Left lobe of liver (tissue), 2 donors: ENCODE results near the gene SCGB3A2. TPM values are rescaled to one million over a fixed set of nuclear protein-coding genes. Genes with fewer than 3 reads are reported as not detected.
A peak's percentile ranks its signal among the peaks of the same experiment; 100 is the strongest.
"Not testable (repeated sequence)": the region's sequence is repeated elsewhere in the genome, so short reads cannot be mapped to it uniquely, and the experiment has no call there.

Source experiments
- ATAC-seq: fragments of 200-7000 bp; cut with Tn5 transposase; one replicate; pipeline ENCODE4 v1.9.1; 2020; ENCODE audit warnings: mild to moderate bottlenecking, moderate library complexity
- DNase-seq: peaks from one replicate; pipeline ENCODE4 v3.0.0-alpha.2; 2020; ENCODE audit warnings: low spot score
- total RNA-seq: library from RNA; stranded (reverse); gene quantifications from one replicate; pipeline ENCODE4 v1.2.1, GENCODE V29; 2021
- donor health status: DM: no; HTN: no; CAD: no; lungs with moderate emphysema.
- donor health status: DM: no; HTN: yes; CAD: no.

The SCGB3A2 gene
- total RNA-seq, 1 donor from 2014 or later, result not detected

DNA sequence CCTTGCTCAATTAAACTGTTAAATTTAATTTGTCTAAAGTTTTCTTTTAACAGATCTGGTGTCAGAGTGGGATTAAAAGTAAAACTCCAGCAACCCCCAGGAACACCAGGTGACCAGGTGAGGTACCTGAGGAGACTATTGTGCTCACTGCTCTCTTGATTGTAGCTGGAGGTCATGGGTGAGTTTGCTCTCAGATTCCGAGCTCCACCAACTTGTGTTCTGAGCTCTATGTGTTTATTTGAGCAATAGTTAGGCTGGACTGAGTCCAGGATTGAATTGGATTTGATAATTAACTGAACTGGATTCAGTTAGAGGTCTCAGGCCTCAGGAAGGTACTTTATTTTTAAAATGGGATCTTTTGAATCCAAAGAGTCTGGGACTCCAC is 17.9 kb upstream of the SCGB3A2 start:
- DNase-seq (no peak), ATAC-seq (peak; percentile 90)

DNA sequence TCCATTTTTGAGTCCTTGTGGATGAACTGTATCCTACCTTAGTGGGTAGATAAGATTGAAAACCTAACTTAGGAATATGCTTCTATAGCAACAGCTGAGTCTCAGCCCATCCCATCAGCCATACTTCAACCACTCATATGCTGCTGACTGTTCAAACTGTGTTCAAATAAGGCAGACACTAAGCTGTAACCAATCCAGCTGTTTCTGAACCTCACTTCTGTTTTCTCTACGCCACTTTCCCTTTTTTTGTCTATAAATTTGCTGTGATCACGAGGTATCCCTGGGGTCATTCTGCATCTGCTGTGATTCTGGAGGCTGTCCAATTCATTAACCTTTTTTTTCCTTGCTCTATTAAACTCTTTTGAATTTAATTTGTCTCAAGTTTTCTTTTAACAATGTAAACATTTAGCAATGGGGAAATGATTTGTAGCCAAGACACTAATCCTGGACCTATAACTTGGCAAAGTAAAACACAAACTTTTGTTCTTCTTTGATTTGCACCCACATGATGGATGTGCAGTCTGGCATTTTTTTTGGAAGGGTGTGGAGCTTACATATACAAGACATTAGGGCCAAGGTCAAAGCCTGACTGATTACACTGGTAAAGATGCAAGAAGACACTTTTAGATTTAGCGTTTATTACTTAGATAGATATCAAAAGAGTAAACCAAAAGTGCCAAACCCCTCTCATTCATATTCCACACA is 14.9 kb upstream of the SCGB3A2 start:
- DNase-seq (no peak), ATAC-seq (no peak)

DNA sequence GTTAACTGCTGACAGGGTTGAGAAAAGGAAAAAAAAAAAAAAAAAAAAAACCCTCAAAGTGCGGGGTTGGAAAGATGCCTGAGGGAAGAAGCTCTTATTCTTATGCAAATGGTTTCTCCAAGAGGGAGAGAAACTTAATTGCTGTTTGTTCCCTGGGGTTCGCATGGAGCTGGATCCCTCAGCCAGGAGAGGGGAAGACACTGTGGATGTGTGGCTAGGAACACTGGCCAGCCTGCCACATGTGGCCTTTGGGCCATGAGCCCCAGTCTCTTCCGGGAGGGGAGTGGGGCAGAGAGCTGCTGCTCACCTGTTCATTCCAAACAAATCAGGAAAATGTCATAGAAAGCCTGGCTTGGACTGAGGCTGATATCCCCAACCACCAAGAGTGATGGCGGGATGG is 9.4 kb upstream of the SCGB3A2 start:
- no peak for DNase-seq
- ATAC-seq, result no peak

DNA sequence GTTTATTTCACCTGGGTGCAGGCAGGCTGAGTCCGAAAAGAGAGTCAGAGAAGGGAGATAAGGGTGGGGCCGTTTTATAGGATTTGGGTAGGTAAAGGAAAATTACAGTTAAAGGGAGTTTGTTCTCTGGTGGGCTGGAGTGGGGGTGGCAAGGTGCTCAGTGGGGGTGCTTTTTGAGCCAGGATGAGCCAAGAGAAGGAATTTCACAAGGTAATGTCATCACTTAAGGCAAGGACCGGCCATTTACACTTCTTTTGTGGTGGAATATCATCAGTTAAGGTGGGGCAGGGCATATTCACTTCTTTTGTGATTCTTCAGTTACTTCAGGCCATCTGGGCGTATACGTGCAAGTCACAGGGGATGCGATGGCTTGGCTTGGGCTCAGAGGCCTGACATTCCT is 8.6 kb upstream of the SCGB3A2 start:
- not testable (repeated sequence) for DNase-seq, ATAC-seq

DNA sequence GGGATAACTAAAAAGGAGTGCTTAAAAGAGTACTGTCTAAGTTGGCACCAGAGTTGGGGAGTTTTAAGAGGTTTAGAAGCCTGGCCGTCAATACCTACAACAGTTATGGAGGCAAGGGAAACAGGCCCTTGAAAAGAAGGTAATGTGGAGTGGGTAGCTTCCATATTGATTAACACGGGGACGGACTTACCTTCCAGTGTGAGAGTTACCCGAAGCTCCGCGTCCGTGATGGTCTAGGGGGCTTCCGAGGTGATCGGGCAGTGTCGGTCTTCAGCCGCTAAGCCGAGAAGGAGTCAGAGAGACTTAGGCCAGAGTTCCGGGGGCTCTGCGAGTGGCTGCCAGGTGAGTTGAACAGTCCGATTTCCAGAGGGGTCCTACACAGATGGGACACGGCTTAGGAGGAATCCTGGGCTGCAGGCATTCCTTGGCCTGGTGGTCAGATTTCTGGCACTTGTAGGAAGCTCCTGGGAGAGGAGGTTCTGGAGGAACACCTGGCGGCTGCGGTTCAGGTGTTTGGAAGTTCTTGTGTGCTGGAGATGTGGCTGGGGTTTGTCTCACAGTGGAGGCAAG is 6.4 kb upstream of the SCGB3A2 start:
- DNase-seq, ATAC-seq: not testable (repeated sequence)

DNA sequence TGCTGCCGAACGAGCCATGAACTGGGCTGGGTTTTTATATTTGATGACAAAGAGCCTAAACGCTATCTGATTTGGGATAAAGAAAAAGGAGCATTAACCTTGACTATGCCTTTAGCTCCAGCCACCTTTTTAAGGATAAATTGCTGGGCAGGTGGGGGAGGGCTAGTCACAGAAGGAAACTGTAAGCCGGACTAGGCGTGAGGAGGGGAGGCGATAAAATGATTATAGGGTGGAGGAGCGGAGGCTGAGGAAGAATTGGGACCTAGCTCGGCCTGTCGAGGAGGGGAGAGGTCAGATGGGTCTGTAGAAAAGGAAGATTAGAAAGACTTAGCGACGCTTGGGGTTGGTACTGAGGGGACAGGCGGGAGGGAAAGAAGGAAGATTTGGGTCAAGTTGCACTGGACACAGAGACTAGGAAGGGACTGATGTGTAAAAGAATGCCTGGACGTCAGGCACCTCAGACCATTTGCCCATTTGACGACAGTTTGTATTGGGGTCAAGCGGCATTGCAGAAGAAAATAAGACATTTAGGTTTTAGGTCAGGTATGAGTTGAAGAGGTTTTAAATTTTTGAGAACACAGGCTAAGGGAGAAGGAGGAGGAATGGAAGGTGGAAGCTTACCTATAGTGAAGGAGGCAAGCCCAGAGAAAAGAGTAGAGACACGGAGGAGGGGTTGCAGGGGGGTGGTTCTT is 5.6 kb upstream of the SCGB3A2 start:
- not testable (repeated sequence) for ATAC-seq

DNA sequence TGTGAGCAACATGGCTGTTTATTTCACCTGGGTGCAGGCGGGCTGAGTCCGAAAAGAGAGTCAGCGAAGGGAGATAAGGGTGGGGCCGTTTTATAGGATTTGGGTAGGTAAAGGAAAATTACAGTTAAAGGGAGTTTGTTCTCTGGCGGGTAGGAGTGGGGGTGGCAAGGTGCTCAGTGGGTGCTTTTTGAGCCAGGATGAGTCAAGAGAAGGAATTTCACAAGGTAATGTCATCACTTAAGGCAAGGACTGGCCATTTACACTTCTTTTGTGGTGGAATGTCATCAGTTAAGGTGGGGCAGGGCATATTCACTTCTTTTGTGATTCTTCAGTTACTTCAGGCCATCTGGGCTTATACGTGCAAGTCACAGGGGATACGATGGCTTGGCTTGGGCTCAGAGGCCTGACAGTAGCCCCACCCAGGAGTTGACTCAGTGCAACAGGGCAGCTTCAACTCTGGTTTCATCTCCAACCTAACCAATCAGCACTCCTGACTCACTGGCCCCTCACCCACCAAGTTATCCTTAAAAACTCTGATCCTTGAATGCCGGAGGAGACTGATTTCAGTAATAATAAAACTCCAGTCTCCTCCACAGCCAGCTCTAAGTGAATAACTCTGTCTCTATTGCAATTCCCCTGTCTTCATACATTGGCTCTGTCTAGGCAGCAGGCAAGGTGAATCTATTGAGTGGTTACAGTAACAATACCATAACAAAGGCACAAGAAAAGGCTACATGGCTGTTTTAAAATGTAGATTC is 4.2 kb upstream of the SCGB3A2 start:
- DNase-seq, ATAC-seq: not testable (repeated sequence)

More for the DNA sequence above, 5.6 kb upstream of the SCGB3A2 start:
- DNase-seq, result not testable (repeated sequence)

DNA sequence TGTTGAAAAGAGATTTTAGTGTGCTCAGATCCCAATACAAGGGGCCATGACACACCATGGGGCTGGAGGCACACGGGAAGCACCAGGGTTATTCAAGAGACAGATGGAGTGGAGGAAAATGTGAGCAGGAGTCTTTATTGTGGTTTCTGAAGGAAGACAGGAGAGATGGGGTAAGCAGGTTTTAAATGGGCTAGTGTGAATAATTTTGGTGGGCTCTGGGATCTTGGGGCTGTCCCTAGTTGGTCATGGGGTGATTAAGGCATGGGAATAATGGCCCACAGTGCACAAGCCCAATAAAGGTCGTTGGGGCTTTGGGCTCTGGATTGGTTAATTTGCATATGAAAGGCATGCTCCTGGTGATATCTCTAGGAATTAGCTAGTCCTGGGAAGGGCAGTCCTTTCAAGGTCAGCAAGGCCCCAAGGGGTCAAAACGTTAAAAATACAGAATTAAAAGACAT is 3.6 kb upstream of the SCGB3A2 start:
- ATAC-seq, result no peak
- DNase-seq, result no peak

DNA sequence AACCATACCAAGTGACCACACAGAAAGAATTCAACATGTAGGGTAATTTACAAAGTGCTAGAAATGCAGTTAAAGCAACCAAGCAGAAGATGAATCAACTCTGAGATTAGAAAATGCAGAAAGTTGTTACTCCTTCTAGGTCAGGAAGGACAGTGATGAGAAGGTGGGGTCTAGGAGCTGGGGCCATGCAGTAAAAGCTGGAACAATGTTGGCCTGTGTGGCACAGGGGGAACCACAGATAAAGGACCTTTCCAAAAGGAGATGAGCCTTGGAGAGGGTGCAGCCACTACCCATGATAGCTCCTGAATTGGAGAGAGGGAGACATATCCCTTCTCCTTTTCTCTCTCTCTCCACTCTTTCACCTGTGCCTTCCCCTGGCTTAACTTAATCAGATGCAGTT is 2.4 kb upstream of the SCGB3A2 start:
- ATAC-seq (no peak), DNase-seq (no peak)

DNA sequence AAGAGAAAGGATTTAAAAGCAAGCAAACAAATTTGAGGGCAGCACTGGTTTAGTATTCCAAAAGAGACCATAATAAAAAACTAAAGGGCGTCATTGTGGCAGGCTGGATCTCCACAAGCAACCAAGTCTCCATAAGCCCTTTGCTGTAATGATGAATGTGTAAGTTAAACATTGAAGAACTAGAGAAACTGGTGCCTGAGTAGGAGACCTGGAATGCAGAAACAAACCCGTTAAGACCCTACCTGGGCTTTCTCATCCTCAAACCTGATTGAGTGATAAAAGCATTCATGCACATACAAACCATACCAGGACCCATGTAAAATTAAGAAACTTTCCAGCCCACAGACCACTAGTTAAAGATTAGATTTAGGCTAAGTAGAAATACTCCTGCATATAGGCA is 1.9 kb upstream of the SCGB3A2 start:
- DNase-seq (no peak), ATAC-seq (no peak)

DNA sequence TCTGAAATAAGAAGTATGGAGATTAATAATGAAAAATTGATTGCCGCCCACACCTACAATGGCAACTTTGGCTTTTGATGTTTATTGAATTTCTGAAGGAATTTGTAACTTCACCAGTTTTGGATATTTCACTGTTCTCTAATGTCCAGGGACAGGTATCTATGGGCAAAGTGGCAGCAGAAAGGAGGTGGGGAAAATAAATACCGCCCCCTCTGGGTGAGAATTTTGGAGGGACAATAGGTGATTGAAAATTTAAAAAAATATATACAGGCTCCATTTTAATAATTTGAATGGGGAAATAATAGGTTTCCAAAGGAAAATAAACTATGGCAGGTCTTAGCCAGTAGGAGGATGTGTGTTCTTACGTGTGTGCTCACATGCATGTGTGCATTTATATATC is 1.3 kb downstream of the SCGB3A2 start:
- no peak for DNase-seq
- ATAC-seq, result no peak

DNA sequence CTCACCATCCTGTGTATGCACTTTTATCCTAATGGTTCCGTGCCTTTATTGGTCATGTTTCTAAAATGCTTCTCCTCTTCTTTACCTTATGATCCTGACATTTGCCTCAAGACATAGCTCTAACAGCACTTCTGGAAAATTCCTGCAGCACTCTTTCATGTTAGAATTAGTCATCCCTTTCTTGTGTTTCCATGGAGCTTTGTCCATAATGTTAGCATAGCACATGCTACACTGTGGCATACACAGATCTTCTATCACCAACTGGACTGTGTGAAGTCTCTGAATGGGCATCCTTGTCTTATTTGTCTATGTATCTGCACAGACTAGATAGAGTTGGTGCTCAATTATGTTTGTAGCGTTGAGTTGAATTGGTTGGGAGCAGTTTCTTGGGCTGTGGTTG is 2.0 kb downstream of the SCGB3A2 start:
- DNase-seq (no peak), ATAC-seq (no peak)

DNA sequence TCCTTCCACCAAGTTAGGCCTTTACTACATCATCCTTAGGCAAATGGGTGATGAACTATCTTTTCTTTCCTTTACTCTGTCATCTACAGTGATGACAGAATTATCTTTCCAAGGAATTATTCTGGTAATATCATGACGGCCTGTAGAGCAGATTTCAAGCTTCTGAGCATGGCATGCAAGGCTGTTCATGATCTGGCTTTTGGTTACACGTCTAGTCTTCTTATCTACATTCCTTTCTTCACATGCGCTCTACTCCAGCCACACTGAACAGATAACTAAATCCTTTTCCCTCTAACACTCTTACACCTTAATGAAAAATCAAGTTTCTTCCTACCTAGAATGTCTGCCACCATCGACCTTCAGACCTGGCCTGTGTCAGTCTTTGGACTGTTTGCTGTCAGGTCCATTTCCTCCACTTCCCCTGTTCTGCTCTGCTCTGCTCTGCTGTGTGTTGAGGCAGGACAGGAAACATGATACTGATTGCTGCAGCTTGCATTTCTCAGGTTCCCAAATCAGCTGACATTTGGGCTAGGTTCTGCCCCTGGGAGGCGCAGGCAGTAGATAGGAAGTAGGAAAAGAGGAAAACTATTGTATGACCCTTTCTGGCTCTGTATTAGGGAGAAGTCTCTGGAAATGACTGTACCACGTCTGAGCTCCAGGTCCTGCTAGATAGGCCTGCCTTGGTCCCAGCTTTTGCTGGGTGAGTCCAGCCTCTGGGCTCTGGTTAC is 4.2 kb downstream of the SCGB3A2 start:
- ATAC-seq (no peak), DNase-seq (no peak)

DNA sequence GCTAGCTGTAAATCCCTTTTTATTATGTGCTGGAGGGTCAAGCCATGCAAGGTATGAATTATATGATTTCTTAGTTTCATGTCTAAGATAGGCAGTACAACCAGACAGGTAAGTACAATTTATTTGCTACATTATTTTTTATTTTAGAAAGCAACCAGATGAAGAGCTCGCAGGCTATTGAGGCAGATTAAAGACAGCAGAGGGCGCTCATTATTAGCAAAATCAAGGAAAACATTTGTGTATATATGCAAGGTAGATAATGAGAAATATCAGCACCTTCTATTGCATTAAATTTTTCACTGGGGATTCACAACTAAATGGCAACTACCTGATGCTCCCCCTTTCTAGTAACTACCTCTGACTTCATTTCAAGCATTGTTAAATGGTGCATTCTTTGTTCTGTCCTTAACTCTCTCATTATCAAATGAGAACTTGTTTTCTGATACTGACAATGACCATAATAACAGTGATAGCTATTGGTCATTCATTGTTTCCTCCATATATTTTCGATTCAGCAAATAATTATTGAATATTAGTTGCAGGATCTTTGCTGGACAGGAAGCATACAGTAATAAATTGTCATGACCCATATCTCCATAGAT is 8.6 kb downstream of the SCGB3A2 start:
- DNase-seq, result no peak
- ATAC-seq, result peak; percentile 78

DNA sequence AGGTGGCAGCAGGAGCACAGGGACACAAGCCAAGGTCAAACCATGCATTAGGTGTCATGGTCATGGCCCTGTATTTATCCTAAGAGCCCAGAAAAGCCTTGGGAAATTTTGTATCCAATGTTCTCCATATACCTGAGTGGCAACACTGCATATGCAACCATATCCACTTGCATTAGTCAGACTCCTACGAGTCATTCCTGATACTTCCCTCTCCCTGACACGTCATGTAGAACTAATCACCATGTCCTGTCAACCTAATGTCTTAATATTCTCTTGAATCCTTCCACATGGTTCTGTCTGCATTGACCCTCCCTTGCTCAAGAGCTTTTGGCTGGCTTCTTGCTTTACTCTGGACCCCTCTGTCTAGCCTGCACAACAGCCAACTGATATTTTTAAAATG is 9.4 kb downstream of the SCGB3A2 start:
- ATAC-seq, result no peak
- DNase-seq, result no peak

DNA sequence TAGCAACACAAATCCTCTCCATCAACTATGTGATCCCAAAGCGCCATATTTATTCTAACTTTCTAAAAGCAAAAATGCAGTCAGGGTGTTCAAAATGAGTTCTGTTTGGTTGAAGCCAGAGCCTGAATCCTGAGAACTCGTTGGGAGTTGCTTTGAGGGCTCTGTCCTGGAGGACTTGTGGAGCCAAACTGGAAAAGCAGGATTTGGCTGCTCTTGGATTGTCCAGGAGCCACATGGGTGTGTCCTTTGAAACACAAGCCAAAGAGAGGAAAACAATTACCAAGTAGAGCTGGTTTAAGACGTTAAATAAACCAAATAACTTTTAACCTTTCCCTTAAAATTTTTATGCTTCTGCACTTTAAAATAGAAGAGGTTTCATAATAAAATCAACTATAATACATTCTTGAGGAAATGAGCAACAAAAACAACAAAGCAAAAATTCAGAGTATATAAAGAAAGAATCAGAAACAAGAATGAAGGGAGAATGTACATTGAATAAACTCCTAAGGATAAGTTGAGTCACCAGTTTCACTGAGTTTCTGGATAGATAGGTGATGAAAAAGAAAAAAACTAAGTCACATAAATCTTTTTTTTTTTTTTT is 14.3 kb downstream of the SCGB3A2 start:
- ATAC-seq (no peak), DNase-seq (no peak)

DNA sequence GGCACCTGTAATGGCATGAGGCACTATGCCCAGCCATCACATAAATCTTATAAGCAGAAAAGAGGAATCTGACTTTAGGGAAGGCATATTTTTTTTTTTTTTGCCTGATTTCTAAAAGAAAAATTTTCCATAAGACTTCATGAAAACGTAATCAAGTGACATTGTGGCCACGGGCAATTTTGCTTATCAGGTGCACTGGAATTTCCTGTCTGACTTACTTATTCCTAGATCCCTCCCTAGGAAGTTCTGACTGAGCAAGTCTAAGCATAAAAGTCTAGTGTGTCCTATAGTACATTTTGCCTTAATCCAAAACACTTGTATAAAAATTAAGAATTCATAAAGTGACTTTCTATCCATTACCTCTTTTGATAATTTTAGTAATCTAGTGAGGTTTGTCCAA is 15.3 kb downstream of the SCGB3A2 start:
- DNase-seq, result no peak
- ATAC-seq, result no peak

DNA sequence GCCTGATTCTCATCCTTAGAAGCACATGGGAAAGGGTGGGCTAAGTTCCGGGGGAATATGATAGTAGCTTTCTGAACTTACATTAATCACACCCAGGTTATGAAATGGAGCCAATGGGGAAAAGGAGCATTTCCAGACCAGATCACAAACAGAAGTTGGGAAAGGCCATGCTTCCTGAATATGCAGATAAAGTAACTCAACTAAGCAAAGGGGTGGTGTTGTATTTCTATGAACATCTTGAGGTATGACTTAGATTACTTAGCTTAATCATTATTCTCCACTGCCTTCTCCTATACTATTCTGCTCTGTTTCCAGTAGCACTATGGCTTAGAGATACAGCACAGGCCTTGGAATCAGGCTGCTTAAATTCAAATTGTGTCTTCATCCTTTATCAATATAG is 17.4 kb downstream of the SCGB3A2 start:
- DNase-seq (no peak), ATAC-seq (no peak)

DNA sequence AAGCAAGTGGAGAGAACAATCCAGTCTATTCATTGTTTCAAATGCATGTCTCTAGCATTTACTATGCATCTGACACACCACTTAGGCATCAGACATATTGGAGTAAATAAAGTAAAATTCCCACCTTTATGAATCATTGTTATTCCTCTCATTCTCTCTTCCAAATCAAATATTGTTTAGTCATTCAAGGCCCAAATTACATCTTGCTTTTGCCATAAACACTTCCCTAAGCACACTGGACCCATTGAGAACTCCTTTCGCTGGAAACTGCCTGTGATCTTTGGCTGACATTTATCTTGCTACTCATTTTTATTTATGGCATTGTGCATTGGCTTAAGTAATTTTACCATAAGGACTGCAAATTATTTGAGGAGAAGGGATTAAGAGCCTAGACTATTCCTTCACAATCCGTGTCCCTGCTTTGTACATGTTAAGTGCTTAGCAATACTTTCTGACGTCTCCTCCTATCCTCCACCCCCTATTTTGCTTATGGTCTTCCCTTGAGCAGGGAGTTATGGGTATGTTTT is 20.4 kb downstream of the SCGB3A2 start:
- DNase-seq (no peak), ATAC-seq (no peak)

DNA sequence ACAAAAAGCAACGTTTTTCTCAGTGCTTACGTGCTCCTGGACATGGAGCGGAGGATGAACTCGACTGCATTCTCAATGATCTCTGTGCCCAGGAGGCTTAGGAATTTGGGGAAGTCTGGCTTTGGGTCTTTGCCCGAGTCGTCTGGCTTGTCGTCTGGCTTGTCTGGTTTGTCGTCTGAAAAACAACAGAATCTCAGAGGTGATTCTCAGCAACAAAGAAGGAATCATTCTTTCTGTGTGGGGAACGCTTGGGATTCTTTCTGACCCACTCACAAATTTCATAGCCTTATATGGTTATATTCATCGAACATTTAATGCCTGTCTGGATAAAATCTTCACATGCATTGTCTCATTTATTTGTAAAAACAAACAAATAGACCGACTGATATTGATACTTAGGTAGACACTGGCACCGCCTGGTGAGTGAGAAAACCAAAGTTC is 23.1 kb downstream of the SCGB3A2 start:
- ATAC-seq (no peak), DNase-seq (no peak)
